Tibial artery (tissue), 4 donors: ENCODE results near the gene TNFSF11.

Experiments
- DNase-seq, 2 donors: peaks; one replicate each; pipeline ENCODE4 v3.0.0-alpha.2; 2019
- H3K27ac ChIP-seq, 2 donors: fragments of 200-600 bp; sonication (generic) in 1 of 2; 1 replicate in 1 of 2; 2 replicates in 1 of 2; pipeline ENCODE4 v1.5.1; 2018 to 2019; ENCODE audit warnings: mild to moderate bottlenecking in 1 of 2
- H3K27me3 ChIP-seq, 2 donors: fragments of 200-600 bp; sonication (generic) in 1 of 2; one replicate each; pipeline versions ENCODE4 v1.5.1 to v1.6.0; 2016 to 2019
- H3K36me3 ChIP-seq, 3 donors: fragments of 200-600 bp; sonication (generic) in 2 of 3; one replicate each; pipeline ENCODE4 v1.5.1; 2016 to 2019; ENCODE audit warnings: mild to moderate bottlenecking in 2 of 3
- H3K4me1 ChIP-seq, 4 donors: fragments of 200-600 bp; sonication (generic) in 2 of 4; 1 replicate in 3 of 4; 2 replicates in 1 of 4; pipeline ENCODE4 v1.5.1; 2016 to 2019
- H3K4me3 ChIP-seq, 2 donors: fragments of 200-600 bp; sonication (generic) in 1 of 2; 1 replicate in 1 of 2; 2 replicates in 1 of 2; pipeline ENCODE4 v1.5.1; 2018 to 2019; ENCODE audit warnings: mild to moderate bottlenecking in 2 of 2
- H3K9me3 ChIP-seq, 3 donors: fragments of 200-600 bp; sonication (generic) in 1 of 3; one replicate each; pipeline ENCODE4 v1.5.1; 2016 to 2019
- intact Hi-C: fragments of 100-400 bp; cut with DNase I; formaldehyde crosslinking; loops from one replicate; pipeline ENCODE4 v1.15.0; 2023; ENCODE audit warnings: low total_unique reads
- TF ChIP-seq, protein P1 (sequence below), 2 experiments: fragments of 200-600 bp in 1 of 2; fragments of 450-650 bp in 1 of 2; IDR thresholded peaks; one replicate each; pipeline ENCODE4 v1.5.1; 2017 to 2019; ENCODE audit warnings: antibody characterized with exemption in 2 of 2, mild to moderate bottlenecking in 1 of 2, moderate library complexity in 1 of 2

The TNFSF11 gene

DNA sequence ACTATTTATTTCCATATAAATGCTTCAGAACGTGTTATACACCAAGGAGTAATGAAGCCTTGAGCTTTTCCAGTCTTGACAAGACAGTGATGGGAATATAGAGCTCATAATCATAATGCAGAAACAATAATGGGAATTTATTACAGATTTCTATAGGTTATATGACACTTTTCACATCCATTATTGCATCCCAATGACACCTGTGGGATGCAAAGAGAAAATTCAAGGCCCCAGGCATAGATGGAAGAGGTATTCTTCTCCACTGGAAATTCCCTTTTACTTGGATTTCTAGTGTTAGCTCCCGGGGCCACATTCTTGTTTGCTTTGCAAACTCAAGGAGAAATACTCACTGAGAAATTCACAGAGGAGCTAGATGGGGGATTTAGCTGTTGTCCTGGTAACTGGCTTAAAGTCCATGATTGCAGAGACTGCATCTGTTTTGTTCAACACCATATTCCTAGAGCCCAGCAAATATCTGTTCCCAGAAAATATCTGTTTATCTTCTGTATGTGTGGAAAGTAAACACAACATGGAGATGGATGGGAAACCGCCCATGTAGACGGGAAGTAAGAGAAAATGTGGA lies 30.6 kb upstream of the TNFSF11 start:
- H3K9me3 ChIP-seq: no peaks in the 10 kb centered on the region
- no peaks in the 10 kb centered on the region for H3K27me3 ChIP-seq
- H3K4me1 ChIP-seq: no peaks in the 10 kb centered on the region
- no peaks in the 10 kb centered on the region for H3K36me3 ChIP-seq
- intact Hi-C loops: no loop called here
- TF ChIP-seq, protein P1, sequence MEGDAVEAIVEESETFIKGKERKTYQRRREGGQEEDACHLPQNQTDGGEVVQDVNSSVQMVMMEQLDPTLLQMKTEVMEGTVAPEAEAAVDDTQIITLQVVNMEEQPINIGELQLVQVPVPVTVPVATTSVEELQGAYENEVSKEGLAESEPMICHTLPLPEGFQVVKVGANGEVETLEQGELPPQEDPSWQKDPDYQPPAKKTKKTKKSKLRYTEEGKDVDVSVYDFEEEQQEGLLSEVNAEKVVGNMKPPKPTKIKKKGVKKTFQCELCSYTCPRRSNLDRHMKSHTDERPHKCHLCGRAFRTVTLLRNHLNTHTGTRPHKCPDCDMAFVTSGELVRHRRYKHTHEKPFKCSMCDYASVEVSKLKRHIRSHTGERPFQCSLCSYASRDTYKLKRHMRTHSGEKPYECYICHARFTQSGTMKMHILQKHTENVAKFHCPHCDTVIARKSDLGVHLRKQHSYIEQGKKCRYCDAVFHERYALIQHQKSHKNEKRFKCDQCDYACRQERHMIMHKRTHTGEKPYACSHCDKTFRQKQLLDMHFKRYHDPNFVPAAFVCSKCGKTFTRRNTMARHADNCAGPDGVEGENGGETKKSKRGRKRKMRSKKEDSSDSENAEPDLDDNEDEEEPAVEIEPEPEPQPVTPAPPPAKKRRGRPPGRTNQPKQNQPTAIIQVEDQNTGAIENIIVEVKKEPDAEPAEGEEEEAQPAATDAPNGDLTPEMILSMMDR (IDR thresholded peaks at IDR 0.05): no peak
- DNase-seq: no peak
- H3K4me3 ChIP-seq: no peak overlapping the region
- H3K27ac ChIP-seq: no peak overlapping the region

DNA sequence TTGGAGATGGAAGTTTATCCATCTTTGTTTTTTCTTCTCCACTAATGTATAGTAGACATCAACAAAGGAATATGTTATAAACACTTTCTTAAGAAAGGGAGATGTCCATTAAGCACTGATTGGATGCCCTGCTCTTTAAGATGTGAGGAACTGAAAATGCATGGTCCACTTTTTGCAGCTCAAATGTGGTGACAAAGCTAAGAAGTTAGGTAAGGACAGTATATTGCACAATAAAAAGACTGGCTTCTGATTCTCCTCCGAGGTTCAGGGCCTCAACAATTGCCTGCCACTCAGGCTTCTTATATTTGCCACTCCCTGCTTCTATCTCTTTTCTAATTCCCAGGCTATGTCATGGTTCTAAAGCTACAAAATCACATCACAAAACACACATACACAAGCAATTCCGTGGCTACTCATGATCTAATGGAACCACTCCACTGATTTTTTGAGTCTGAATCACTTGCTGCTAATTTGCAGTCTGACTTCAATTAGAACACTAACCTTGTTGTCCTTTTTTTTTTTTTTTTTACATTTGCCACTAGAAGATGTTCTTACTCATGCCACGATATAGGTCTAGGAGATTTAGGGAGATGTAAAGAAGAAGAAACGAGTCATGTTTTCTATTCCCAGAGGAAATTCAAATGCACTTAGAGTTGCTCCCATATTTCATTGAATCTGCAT lies 29.6 kb upstream of the TNFSF11 start:
- intact Hi-C loops: no loop called here

DNA sequence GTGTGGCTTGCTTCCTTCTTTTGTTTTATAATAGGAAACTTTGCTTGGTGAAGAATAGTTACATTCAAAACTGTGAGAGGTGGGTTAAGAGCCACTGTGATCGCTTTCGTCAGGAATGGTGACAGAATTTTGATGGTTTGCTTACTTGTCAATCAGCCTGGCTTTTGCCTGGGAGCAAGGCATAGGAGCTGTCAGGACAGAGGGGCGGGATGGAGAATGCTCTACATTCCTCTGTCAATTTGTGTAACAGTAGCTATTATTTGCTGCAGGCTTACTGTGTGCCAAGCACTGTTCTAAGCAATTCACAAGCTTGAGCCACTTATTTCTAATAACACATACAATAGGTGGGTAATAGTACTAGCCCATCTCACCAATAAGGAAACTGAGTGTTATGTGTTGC lies 28.1 kb upstream of the TNFSF11 start:
- DNase-seq: no peak
- no peaks in the 10 kb centered on the region for H3K36me3 ChIP-seq
- H3K4me1 ChIP-seq: no peaks in the 10 kb centered on the region
- no peak overlapping the region for H3K27ac ChIP-seq
- no peak overlapping the region for H3K4me3 ChIP-seq
- no peaks in the 10 kb centered on the region for H3K9me3 ChIP-seq
- intact Hi-C loops: no loop called here
- TF ChIP-seq, protein P1 (IDR thresholded peaks at IDR 0.05): no peak
- no peaks in the 10 kb centered on the region for H3K27me3 ChIP-seq

More for the DNA sequence above, 29.6 kb upstream of the TNFSF11 start:
- H3K27ac ChIP-seq: no peak overlapping the region
- H3K27me3 ChIP-seq: no peaks in the 10 kb centered on the region
- no peak overlapping the region for H3K4me3 ChIP-seq
- DNase-seq: no peak
- H3K4me1 ChIP-seq: no peaks in the 10 kb centered on the region
- TF ChIP-seq, protein P1 (IDR thresholded peaks at IDR 0.05): no peak
- H3K9me3 ChIP-seq: no peaks in the 10 kb centered on the region
- no peaks in the 10 kb centered on the region for H3K36me3 ChIP-seq

DNA sequence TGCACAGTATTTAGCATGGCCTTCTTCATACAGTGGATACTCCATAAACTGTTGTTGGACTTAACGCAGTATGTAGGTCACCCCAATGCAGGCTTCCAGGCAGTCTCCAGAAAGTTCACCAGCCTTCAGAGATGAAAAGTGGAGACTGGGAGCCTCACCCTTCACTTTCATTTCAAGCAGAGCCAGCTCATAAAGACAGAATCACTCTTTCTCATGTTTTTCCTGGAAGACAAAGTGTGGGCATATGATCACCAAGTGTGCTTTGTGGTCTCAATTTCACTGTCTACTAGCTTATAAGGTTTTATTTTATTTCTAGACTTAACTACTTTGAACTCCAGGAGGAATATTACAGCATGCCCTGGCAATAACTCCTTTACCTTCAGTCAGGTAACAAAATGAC lies 26.3 kb upstream of the TNFSF11 start:
- Histone ChIP-seq H3K27ac (no peak overlapping the region), H3K9me3 (no peaks in the 10 kb centered on the region), H3K27me3 (no peaks in the 10 kb centered on the region), H3K36me3 (no peaks in the 10 kb centered on the region), H3K4me1 (no peaks in the 10 kb centered on the region), H3K4me3 (no peak overlapping the region)
- no peak for DNase-seq
- intact Hi-C loops: no loop called here
- TF ChIP-seq, protein P1 (IDR thresholded peaks at IDR 0.05): no peak

DNA sequence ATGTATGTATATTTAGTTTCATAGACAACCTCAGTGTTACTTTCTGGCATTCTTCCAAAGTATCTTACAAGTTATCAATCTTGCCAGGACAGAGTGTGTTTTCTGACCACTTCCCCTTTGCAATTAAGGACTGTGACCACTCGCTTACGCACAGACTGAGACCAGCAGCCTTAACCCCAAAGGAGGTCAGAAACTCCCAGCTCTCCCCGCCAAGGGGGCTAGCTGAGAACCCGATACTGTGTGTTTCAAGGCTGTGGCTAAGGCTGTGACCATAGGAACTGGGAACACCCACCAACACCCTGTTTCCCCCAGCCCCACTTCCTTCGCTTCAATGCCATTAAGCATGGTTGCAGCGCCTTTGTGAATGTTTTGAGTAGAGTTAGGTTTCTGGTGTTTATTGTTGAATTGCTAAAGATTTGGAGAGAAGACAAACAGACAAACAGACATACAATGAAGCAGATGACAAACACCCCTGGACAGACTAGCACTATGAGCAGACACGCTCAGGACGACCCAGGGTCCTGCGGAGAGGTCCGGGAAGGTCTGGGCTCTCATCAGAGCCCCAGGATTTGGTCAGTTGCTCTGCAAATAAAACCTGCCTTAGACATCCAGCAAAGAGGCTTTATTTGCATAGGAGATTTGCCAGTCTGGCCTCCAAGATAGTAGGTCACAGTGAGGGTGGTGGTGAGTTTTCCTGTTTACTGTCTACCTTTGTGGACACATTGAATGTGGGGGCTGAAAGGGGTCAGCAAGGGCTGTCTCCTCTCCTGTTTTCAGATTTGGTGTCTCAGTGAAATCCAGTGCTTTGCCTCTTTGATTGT lies 25.0 kb upstream of the TNFSF11 start:
- peak in 1 of 2 donors; percentile 68 for DNase-seq
- TF ChIP-seq, protein P1 (IDR thresholded peaks at IDR 0.05): no peak
- no peak overlapping the region for H3K4me3 ChIP-seq
- intact Hi-C loops: no loop called here
- no peaks in the 10 kb centered on the region for H3K36me3 ChIP-seq
- H3K9me3 ChIP-seq: no peaks in the 10 kb centered on the region
- H3K27ac ChIP-seq: no peak overlapping the region
- H3K4me1 ChIP-seq: no peaks in the 10 kb centered on the region
- no peaks in the 10 kb centered on the region for H3K27me3 ChIP-seq
